NCI-H2081 treated with DMSO at 0.1 percent for 48 hours (cell line): Measurements from ENCODE around the gene CCDC188.

ENCODE experiments used
- DNase-seq: peaks from one replicate; lab custom pipeline; 2025; lab: John Stamatoyannopoulos, UW

Gene CCDC188

GRCh38 chr22:20184501-20185165 is 33.8 kb upstream of the CCDC188 start:
- DNase-seq = no peak

GRCh38 chr22:20183823-20184222 is 33.0 kb upstream of the CCDC188 start:
- no peak for DNase-seq

- no peak for DNase-seq
These were observed 32.2 kb upstream of the CCDC188 start for GRCh38 chr22:20183101-20183500.

GRCh38 chr22:20182365-20182764 is 31.5 kb upstream of the CCDC188 start:
- DNase-seq = no peak

GRCh38 chr22:20181884-20182236 is 31.0 kb upstream of the CCDC188 start:
- no peak for DNase-seq

- DNase-seq = no peak
These were observed 30.5 kb upstream of the CCDC188 start for GRCh38 chr22:20181194-20181883.

GRCh38 chr22:20180640-20181039 is 29.8 kb upstream of the CCDC188 start:
- no peak for DNase-seq

- no peak for DNase-seq
These were observed 29.4 kb upstream of the CCDC188 start for GRCh38 chr22:20180245-20180630.

GRCh38 chr22:20179455-20180244 is 28.8 kb upstream of the CCDC188 start:
- no peak for DNase-seq

GRCh38 chr22:20178915-20179227 is 28.0 kb upstream of the CCDC188 start:
- DNase-seq = no peak

- DNase-seq = no peak
These were observed 27.4 kb upstream of the CCDC188 start for GRCh38 chr22:20178075-20178914.

- no peak for DNase-seq
These were observed 26.5 kb upstream of the CCDC188 start for GRCh38 chr22:20177217-20177911.

- no peak for DNase-seq
These were observed 25.7 kb upstream of the CCDC188 start for GRCh38 chr22:20176421-20177085.

- DNase-seq = no peak
These were observed 24.7 kb upstream of the CCDC188 start for GRCh38 chr22:20175597-20175900.

- no peak for DNase-seq
These were observed 24.1 kb upstream of the CCDC188 start for GRCh38 chr22:20174785-20175596.

- no peak for DNase-seq
These were observed 22.9 kb upstream of the CCDC188 start for GRCh38 chr22:20173772-20174171.

- no peak for DNase-seq
These were observed 22.4 kb upstream of the CCDC188 start for GRCh38 chr22:20173246-20173645.

GRCh38 chr22:20172141-20172613 is 21.3 kb upstream of the CCDC188 start:
- DNase-seq = no peak

GRCh38 chr22:20171288-20172140 is 20.7 kb upstream of the CCDC188 start:
- DNase-seq = no peak
